GM19463 (cell line): ENCODE results near the gene CBX8.
"Not testable (repeated sequence)": the region's sequence is repeated elsewhere in the genome, so short reads cannot be mapped to it uniquely, and the experiment has no call there.

ENCODE experiments used
- ATAC-seq: cut with Tn5 transposase; IDR thresholded peaks from one replicate; pipeline ENCODE4 v1.9.1; 2021; ENCODE audit warnings: mild to moderate bottlenecking, moderate library complexity; ENCODE audit not compliant: unreplicated experiment

Gene CBX8

DNA sequence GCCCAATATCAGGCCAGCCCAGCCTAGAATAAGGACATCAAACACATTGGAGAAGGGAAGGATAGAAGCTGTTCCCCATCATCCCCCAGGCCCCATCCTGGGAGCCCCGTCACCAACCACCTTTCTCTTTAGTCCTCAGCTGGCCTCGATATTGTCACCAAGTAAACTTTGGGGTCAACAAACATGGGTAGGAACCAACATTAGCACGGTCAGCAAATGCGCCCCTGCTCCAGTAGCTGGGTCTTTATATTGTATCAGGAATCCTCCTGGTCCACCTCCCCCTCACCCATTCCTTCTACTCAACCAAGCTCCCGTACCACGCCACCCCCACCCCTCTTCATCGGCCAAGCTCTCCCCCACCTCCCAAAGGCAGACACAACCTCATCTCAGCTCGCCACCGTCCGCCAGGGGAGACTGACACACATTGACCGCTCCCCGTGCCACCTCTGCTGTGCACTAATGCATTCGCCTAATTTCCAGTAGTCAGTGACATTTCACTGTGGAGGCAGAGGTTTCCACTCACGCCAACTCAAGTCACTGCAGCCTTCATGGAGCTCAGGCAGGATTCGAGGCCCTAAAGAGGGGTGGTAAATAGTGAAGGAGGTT, 39.6 kb downstream of the CBX8 start:
- ATAC-seq, result no peak

- ATAC-seq, result no peak
Observed at GRCh38 chr17:79755591-79755990, 41.3 kb downstream of the CBX8 start.

DNA sequence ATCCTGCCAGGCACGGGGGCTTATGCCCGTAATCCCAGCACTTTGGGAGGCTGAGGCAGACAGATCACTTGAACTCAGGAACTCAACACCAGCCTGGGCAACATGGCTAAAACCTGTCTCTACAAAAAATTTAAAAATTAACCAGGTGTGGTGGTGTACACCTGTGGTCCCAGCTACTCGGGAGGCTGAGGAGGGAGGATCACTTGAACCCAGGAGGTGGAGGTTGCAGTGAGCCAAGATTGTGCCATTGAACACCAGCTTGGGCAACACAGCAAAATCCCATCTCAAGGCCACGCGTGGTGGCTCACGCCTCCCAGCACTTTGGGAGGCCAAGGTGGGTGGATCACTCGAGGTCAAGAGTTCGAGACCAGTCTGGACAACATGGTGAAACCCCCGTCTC, 42.0 kb downstream of the CBX8 start:
- not testable (repeated sequence) for ATAC-seq

GRCh38 chr17:79754370-79754769, 42.5 kb downstream of the CBX8 start:
- ATAC-seq, result no peak

GRCh38 chr17:79752175-79752574, 44.7 kb downstream of the CBX8 start:
- no peak for ATAC-seq

DNA sequence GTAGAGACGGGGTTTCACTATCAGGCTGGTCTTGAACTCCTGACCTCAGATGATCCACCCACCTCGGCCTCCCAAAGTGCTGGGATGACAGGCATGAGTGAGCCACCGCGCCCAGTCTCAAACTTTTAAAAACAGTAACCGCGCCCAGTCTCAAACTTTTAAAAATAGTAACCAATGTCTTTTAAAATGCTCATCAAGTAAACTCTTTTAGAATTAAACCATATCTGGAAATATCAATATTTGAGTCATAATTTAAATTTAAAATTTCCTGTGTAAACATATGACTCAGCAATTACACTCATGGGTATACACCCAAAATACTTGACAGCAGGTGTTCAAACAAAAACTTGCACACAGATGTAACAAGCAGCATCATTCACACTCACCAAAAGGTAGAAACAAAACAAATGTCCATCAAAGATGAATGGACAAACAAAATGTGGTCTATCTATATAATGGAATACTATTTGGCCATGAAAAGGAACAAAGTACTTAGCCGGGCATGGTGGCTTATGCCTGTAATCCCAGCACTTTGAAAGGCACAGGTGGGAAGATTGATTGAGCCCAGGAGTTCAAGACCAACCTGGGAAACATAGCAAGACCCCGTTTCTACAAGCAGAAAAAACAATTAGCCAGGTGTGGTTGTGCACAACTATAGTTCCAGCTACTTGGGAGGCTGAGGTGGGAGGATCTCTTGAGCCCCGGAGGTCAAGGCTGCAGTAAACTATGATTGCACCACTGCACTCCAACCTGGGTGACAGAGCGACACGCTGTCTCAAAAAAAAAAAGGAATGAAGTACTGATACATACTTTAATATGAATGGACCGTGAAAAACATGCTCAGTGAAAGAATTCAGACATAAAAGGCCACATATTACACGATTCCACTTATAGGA, 46.0 kb downstream of the CBX8 start:
- no peak for ATAC-seq

- ATAC-seq, result no peak
Observed at GRCh38 chr17:79749958-79750357, 46.9 kb downstream of the CBX8 start.

- ATAC-seq, result no peak
Observed at GRCh38 chr17:79749156-79749815, 47.6 kb downstream of the CBX8 start.

GRCh38 chr17:79748295-79749099, 48.4 kb downstream of the CBX8 start:
- no peak for ATAC-seq

DNA sequence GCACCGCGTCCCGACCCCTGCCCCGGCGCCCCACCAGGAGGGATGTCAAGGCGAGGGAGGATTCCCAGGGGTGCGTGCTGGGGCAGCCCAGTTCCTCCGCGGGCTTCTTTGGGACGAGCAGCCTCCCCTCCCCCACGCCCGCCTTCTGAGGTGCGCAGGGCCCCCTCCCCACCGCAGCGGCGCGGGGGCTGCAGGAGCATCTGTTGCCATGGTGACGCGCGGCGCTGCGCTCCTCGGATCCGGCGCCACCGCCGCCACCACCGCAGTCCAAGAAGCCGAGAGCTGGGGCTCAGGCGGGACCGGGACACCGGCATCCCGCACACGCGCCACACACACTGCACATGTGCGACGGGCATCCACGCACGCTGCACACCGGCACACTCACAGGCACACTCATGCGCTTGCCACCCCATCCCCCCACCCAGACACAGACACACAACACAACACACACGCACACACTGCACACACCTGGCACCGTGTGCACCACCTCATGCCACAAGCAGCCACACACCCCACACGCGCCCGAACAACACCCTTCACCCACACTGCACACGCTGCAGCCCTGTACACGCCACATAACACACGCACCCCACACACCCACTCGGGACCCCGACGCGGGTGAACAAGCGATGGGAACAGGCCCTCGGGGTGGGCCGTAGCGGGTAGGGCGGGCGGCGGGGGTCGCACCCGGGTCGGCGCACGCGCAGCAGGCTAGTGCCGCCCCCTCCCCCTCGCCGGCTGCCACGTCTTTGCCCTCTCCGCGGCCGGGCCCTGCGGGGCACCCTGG, 49.2 kb downstream of the CBX8 start:
- ATAC-seq, result no peak

- no peak for ATAC-seq
Observed at GRCh38 chr17:79746889-79747507, 49.9 kb downstream of the CBX8 start.

- no peak for ATAC-seq
Observed at GRCh38 chr17:79745641-79746105, 51.2 kb downstream of the CBX8 start.

DNA sequence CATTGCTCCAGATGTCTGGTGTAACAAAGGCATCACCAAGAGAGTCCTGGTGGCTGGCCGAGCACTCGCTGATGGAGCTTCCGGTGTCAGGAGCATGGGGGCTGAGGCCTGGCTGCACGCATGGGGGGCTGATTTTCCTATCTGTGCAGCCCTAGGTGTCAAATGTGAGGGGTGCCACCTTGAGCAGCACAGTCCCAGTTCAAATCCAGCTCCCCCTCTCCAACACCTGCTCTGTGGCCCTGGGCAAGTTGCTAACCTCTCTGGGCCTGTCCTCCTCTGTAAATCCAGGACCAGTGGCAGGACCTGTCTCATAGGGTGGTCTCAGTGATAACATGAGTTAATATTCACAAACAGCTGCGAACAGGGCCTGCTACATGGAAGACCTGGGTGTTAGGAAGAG, 53.3 kb downstream of the CBX8 start:
- ATAC-seq, result no peak

- no peak for ATAC-seq
Observed at GRCh38 chr17:79742951-79743476, 53.9 kb downstream of the CBX8 start.

DNA sequence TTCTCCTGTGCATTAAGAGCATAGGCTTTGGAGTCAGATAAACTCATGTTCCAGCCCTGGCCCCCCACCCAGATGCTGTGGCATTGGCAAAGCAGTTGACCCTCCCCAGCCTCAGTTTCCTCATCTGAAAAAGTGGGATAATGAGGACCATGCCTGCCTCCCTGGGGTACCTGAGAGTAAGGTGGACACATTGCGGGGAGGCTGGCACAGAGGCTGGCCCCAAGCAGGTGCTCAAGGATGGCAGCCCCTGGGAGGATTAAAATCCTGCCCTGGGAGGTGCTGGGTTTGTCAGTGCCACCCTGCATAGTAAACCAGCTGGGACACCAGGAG, 54.3 kb downstream of the CBX8 start:
- ATAC-seq, result no peak
